H1 (cell line): ENCODE measurements around the gene AFF2. TPM values are rescaled to one million over a fixed set of nuclear protein-coding genes. Genes with fewer than 3 reads are reported as not detected.

ENCODE experiments used
- CTCF ChIA-PET: fragments of 300-600 bp; sonication (Branson Sonifier 250); formaldehyde crosslinking; loops from one replicate; lab custom pipeline; 2021; ENCODE audit not compliant: partially characterized antibody; lab: Charles Lee
- POLR2A ChIA-PET: fragments of 300-600 bp; sonication (Branson Sonifier 250); formaldehyde crosslinking; loops from one replicate; lab custom pipeline; 2021; ENCODE audit warnings: inconsistent platforms; ENCODE audit not compliant: partially characterized antibody; lab: Charles Lee
- DNase-seq, 2 experiments: peaks; one replicate each; pipeline versions ENCODE4 v3.0.0 to v3.0.0-alpha.2; 2010 to 2022; ENCODE audit warnings: low spot score in 2 of 2, low read depth in 1 of 2, mixed read lengths in 1 of 2
- FAIRE-seq: peaks from 2 replicates; lab custom pipeline; 2011; peaks lifted over from hg19 to GRCh38; lab: Jason Lieb, UNC
- H2AFZ ChIP-seq: 2 replicates; pipeline ENCODE4 v1.8.1; 2012; ENCODE audit warnings: low read length, inconsistent platforms
- H2AK5ac ChIP-seq: 2 replicates; pipeline ENCODE4 v1.6.1; 2013; ENCODE audit warnings: low read depth, low read length
- H2BK120ac ChIP-seq: replicated peaks from 2 replicates; pipeline ENCODE3; 2013; ENCODE audit warnings: low read depth, low read length, inconsistent platforms
- H2BK12ac ChIP-seq: 2 replicates; pipeline ENCODE4 v1.6.1; 2013; ENCODE audit warnings: low read depth, low read length
- H2BK15ac ChIP-seq: 2 replicates; pipeline ENCODE4 v1.6.1; 2013; ENCODE audit warnings: low read length
- H2BK20ac ChIP-seq: 2 replicates; pipeline ENCODE4 v1.6.1; 2013; ENCODE audit warnings: low read length
- H2BK5ac ChIP-seq: 2 replicates; pipeline ENCODE4 v1.6.1; 2013; ENCODE audit warnings: low read depth, low read length
- H3K14ac ChIP-seq: 2 replicates; pipeline ENCODE4 v1.6.1; 2013; ENCODE audit warnings: inconsistent platforms; ENCODE audit not compliant: insufficient read length
- H3K18ac ChIP-seq: 2 replicates; pipeline ENCODE4 v1.6.1; 2013; ENCODE audit warnings: low read length; ENCODE audit errors: extremely low read depth
- H3K23ac ChIP-seq: 2 replicates; pipeline ENCODE4 v1.6.1; 2013; ENCODE audit warnings: inconsistent platforms; ENCODE audit not compliant: insufficient read length
- H3K23me2 ChIP-seq: 2 replicates; pipeline ENCODE4 v1.6.1; 2013; ENCODE audit warnings: low read depth, low read length
- H3K27ac ChIP-seq: 2 replicates; pipeline ENCODE4 v1.6.1; 2011; ENCODE audit warnings: low read depth, low read length, inconsistent platforms
- H3K27me3 ChIP-seq, 4 experiments: replicated peaks in 1 of 4; 1 replicate in 1 of 4; 2 replicates in 3 of 4; pipeline versions ENCODE4 v1.6.1 to v1.8.1; 2011 to 2013; ENCODE audit warnings: low read length in 3 of 4, mild to moderate bottlenecking in 3 of 4, inconsistent platforms in 2 of 4, mixed read lengths in 2 of 4, moderate library complexity in 1 of 4; ENCODE audit not compliant: control insufficient read depth in 3 of 4, insufficient read depth in 3 of 4; ENCODE audit errors: extremely low read depth in 1 of 4
- H3K36me3 ChIP-seq, 4 experiments: 2 replicates each; pipeline versions ENCODE4 v1.6.1 to v1.8.1; 2011 to 2013; ENCODE audit warnings: mild to moderate bottlenecking in 4 of 4, low read length in 3 of 4, moderate library complexity in 2 of 4, control low read depth in 1 of 4, inconsistent platforms in 1 of 4; ENCODE audit not compliant: insufficient read depth in 4 of 4, control insufficient read depth in 2 of 4
- H3K4ac ChIP-seq: replicated peaks from 2 replicates; pipeline ENCODE3; 2013; ENCODE audit warnings: low read length, low read depth, mixed read lengths, inconsistent platforms; ENCODE audit not compliant: insufficient read length
- H3K4me1 ChIP-seq, 4 experiments: replicated peaks in 1 of 4; 1 replicate in 1 of 4; 2 replicates in 3 of 4; pipeline versions ENCODE4 v1.6.1 to v1.8.1; 2011 to 2013; ENCODE audit warnings: low read length in 3 of 4, inconsistent platforms in 2 of 4, mixed read lengths in 1 of 4; ENCODE audit not compliant: insufficient read depth in 4 of 4, control insufficient read depth in 3 of 4
- H3K4me2 ChIP-seq, 2 experiments: 2 replicates each; pipeline versions ENCODE4 v1.6.1 to v1.8.1; 2011 to 2013; ENCODE audit warnings: low read depth in 2 of 2, low read length in 2 of 2, control low read depth in 1 of 2, inconsistent platforms in 1 of 2, mild to moderate bottlenecking in 1 of 2; ENCODE audit not compliant: insufficient read depth in 1 of 2
- H3K4me3 ChIP-seq, 4 experiments: fragments of 200-600, 300-600 bp in 1 of 4; sonication (generic), shearing (Covaris generic), sonication (Bioruptor Twin) in 1 of 4; 2 replicates each; pipeline versions ENCODE4 v1.5.1 to v1.8.1; 2011 to 2016; ENCODE audit warnings: low read length in 4 of 4, low read depth in 3 of 4, control low read depth in 2 of 4, inconsistent platforms in 2 of 4, mild to moderate bottlenecking in 2 of 4, mixed read lengths in 1 of 4, moderate library complexity in 1 of 4; ENCODE audit not compliant: insufficient read depth in 2 of 4; ENCODE audit errors: extremely low read depth in 1 of 4
- H3K56ac ChIP-seq: replicated peaks from 2 replicates; pipeline ENCODE3; 2013; ENCODE audit warnings: low read depth, mild to moderate bottlenecking, mixed read lengths, low read length, inconsistent platforms; ENCODE audit not compliant: insufficient read length
- H3K79me1 ChIP-seq: 2 replicates; pipeline ENCODE4 v1.6.1; 2013; ENCODE audit warnings: low read depth, low read length, control low read depth
- H3K79me2 ChIP-seq, 2 experiments: 2 replicates each; pipeline versions ENCODE4 v1.6.1 to v1.8.1; 2012 to 2013; ENCODE audit warnings: low read length in 2 of 2, mild to moderate bottlenecking in 2 of 2, inconsistent platforms in 1 of 2; ENCODE audit not compliant: insufficient read depth in 2 of 2, control insufficient read depth in 1 of 2
- H3K9ac ChIP-seq, 4 experiments: replicated peaks in 1 of 4; 1 replicate in 1 of 4; 2 replicates in 3 of 4; pipeline versions ENCODE4 v1.6.1 to v1.8.1; 2011 to 2013; ENCODE audit warnings: low read depth in 3 of 4, low read length in 3 of 4, control low read depth in 2 of 4, mild to moderate bottlenecking in 2 of 4, moderate library complexity in 2 of 4, inconsistent platforms in 1 of 4; ENCODE audit errors: extremely low read depth in 1 of 4
- H3K9me3 ChIP-seq, 2 experiments: 2 replicates each; pipeline versions ENCODE4 v1.6.1 to v1.8.1; 2012 to 2013; ENCODE audit warnings: mild to moderate bottlenecking in 2 of 2, moderate library complexity in 2 of 2, control low read depth in 1 of 2, inconsistent platforms in 1 of 2, low read depth in 1 of 2, low read length in 1 of 2, mixed read lengths in 1 of 2; ENCODE audit not compliant: insufficient read depth in 2 of 2
- H4K20me1 ChIP-seq, 2 experiments: replicated peaks in 1 of 2; 2 replicates each; pipeline versions ENCODE3 to v1.8.1; 2011 to 2013; ENCODE audit warnings: inconsistent platforms in 2 of 2, low read length in 2 of 2, mild to moderate bottlenecking in 1 of 2; ENCODE audit not compliant: insufficient read depth in 2 of 2, control insufficient read depth in 1 of 2
- H4K5ac ChIP-seq: 2 replicates; pipeline ENCODE4 v1.6.1; 2013; ENCODE audit warnings: low read length, low read depth, mixed read lengths, inconsistent platforms; ENCODE audit not compliant: insufficient read length
- H4K8ac ChIP-seq: 2 replicates; pipeline ENCODE4 v1.8.0; 2013; ENCODE audit warnings: mild to moderate bottlenecking, moderate library complexity, low read length, inconsistent platforms; ENCODE audit not compliant: insufficient read depth; ENCODE audit errors: extremely low read depth
- H4K91ac ChIP-seq: replicated peaks from 2 replicates; pipeline ENCODE3; 2013; ENCODE audit warnings: low read length, mixed read lengths, inconsistent platforms; ENCODE audit not compliant: insufficient read length
- ASH2L ChIP-seq: fragments of 200-600, 300-600 bp; sonication (generic); IDR thresholded peaks from one replicate; pipeline ENCODE4 v1.7.1; 2017; ENCODE audit warnings: low read length
- CEBPB ChIP-seq: IDR thresholded peaks from 2 replicates; pipeline ENCODE4 v1.6.1; 2012; ENCODE audit warnings: low read depth, low read length
- EGR1 ChIP-seq: IDR thresholded peaks from 2 replicates; pipeline ENCODE4 v1.6.1; 2011; ENCODE audit warnings: low read depth, low read length, borderline replicate concordance
- EZH2 ChIP-seq: fragments of 200-600 bp; sonication (generic); IDR thresholded peaks from 2 replicates; pipeline ENCODE4 v1.7.1; 2012; ENCODE audit warnings: low read depth, mild to moderate bottlenecking, moderate library complexity, low read length, inconsistent platforms; ENCODE audit not compliant: severe bottlenecking
- SIN3A ChIP-seq, 2 experiments: IDR thresholded peaks in 1 of 2; conservative IDR thresholded peaks in 1 of 2; 2 replicates each; pipeline ENCODE4 v1.6.1; 2011 to 2012; ENCODE audit warnings: low read length in 2 of 2, improper control_type of control experiment in 1 of 2, low read depth in 1 of 2, mild to moderate bottlenecking in 1 of 2
- SIX5 ChIP-seq: IDR thresholded peaks from 2 replicates; pipeline ENCODE4 v1.6.1; 2011; ENCODE audit warnings: mild to moderate bottlenecking, low read depth, low read length
- TCF12 ChIP-seq: IDR thresholded peaks from 2 replicates; pipeline ENCODE4 v1.6.1; 2011; ENCODE audit warnings: low read depth, mild to moderate bottlenecking, low read length
- TEAD4 ChIP-seq: IDR thresholded peaks from 2 replicates; pipeline ENCODE4 v1.6.1; 2012; ENCODE audit warnings: low read depth, low read length, inconsistent platforms, mixed read lengths
- WGBS, 2 experiments: shearing (Covaris generic) in 1 of 2; methylation state at CpG; one replicate each; pipeline versions ENCODE4 v1.1.6 to v1.1.7; 2013 to 2015; ENCODE audit warnings: low lambda C conversion rate in 2 of 2, mixed read lengths in 2 of 2, inconsistent platforms in 1 of 2, low coverage in 1 of 2, missing lambda C conversion rate in 1 of 2; ENCODE audit not compliant: insufficient replicate concordance in 2 of 2, insufficient coverage in 1 of 2, insufficient read length in 1 of 2; ENCODE audit errors: extremely low coverage in 1 of 2, missing lambda C conversion rate in 1 of 2; 5-methylcytosine and 5-hydroxymethylcytosine counted together
- polyA plus RNA-seq, 7 experiments: library from polyadenylated mRNA; depleted of rRNA in 3 of 7; stranded (reverse) in 5 of 7; unstranded in 2 of 7; fragments of >200 nt in 5 of 7; fragments of 200-250 nt in 2 of 7; gene quantifications; 1 replicate in 5 of 7; 2 replicates in 1 of 7; 4 replicates in 1 of 7; pipeline versions ENCODE4 v1.2.1 to v1.2.3, GENCODE V29; 2011 to 2013; ENCODE audit warnings: missing spikeins in 2 of 7, mixed read lengths in 2 of 7
- total RNA-seq: library from RNA; stranded (reverse); fragmentation: NEBNext Ultra II Directional; extraction: Animal tissue kit (Norgen Biotek cat#: 25700); gene quantifications from 2 replicates; pipeline ENCODE4 v1.2.1, GENCODE V29; 2021

Gene AFF2
- total and polyA plus RNA-seq, 2 of the 8 experiments (the other 6 are each of a cell fraction or from before 2014, with no cell fraction given) = 2.0 to 7.3 TPM

GRCh38 chrX:148523303-148524080 is 23.1 kb downstream of the AFF2 start:
- TF ChIP-seq SIX5 = no peak
- TF ChIP-seq EGR1 = no peak
- TF ChIP-seq ASH2L = no peak
- no peak for TF ChIP-seq EZH2
- TF ChIP-seq TCF12 = no peak
- no peak for TF ChIP-seq SIN3A (conservative IDR thresholded peaks at IDR 0.05 in 1 of 2, IDR thresholded peaks at IDR 0.05 in 1 of 2; ENCODE audit: low read depth in 1 of 2, low read length in 2 of 2)
- TF ChIP-seq TEAD4 = no peak
- TF ChIP-seq CEBPB = no peak
- Histone ChIP-seq H2BK120ac (no peak overlapping the region), H4K91ac (no peak overlapping the region), H3K79me2 (no peaks in the 10 kb centered on the region), H2AFZ (no peak overlapping the region), H3K14ac (no peak overlapping the region), H2BK12ac (no peak overlapping the region), H2AK5ac (no peak overlapping the region), H2BK20ac (no peak overlapping the region), H3K18ac (no peak overlapping the region), H3K4me2 (no peak overlapping the region), H3K9ac (no peak overlapping the region), H2BK5ac (no peak overlapping the region), H3K79me1 (no peaks in the 10 kb centered on the region), H2BK15ac (no peak overlapping the region), H3K4me1 (no peaks in the 10 kb centered on the region), H3K4ac (no peak overlapping the region), H4K8ac (no peak overlapping the region), H4K5ac (no peak overlapping the region), H3K27ac (no peak overlapping the region), H4K20me1 (no peaks in the 10 kb centered on the region), H3K4me3 (no peak overlapping the region), H3K27me3 (no peaks in the 10 kb centered on the region), H3K36me3 (no peaks in the 10 kb centered on the region), H3K9me3 (no peaks in the 10 kb centered on the region), H3K23ac (no peak overlapping the region), H3K23me2 (no peaks in the 10 kb centered on the region), H3K56ac (no peak overlapping the region)
- 85% methylated on average over 5 of the region's 6 CpGs; no CpG with 5 or more reads in 1 of the 2 experiments for WGBS, 2 experiments
- DNase-seq (no peak), FAIRE-seq (no peak)
- ChIA-PET POLR2A (no interaction called here), CTCF (no interaction called here)
